Activated T-cell treated with anti-CD3 and anti-CD28 coated beads for 1 hour (primary cell): Measurements from ENCODE around the gene ZBTB34.

ENCODE experiments used
- DNase-seq: peaks from one replicate; pipeline ENCODE4 v3.0.0-alpha.2; 2020; ENCODE audit warnings: low read depth

Gene ZBTB34

GRCh38 chr9:126844085-126844484 lies 16.4 kb upstream of the ZBTB34 start:
- no peak for DNase-seq

- no peak for DNase-seq
Observed at GRCh38 chr9:126847051-126847450, 13.4 kb upstream of the ZBTB34 start.

DNA sequence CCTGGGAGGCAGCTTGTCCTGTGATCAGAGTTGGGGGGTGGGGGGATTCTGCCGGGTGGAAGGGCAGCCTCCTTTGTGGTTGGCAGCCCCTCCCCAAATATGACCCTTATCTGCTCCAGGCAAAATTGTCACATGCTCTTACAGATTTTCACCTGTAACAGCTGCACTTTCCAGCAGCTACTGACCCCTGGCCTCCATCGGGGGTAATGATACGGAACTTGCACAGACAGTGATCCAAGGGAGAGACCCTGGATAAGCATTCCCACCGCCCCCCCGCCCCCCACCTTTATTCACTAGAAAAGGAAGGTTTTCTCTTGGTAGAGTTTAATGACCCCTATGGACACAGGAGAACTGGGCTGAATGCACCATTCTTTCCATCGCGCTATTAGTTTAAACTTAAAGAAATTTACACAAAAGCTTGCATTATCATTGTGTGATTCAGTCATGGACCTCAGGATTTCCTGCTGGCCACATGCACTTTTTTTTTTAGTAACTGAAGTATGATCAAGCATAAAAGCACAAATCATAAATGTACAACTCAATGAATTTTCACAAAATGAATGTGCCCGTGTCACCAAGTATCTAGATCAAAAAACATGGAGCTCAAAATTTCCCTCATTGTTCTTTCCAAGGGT lies 10.7 kb upstream of the ZBTB34 start:
- DNase-seq, result no peak

DNA sequence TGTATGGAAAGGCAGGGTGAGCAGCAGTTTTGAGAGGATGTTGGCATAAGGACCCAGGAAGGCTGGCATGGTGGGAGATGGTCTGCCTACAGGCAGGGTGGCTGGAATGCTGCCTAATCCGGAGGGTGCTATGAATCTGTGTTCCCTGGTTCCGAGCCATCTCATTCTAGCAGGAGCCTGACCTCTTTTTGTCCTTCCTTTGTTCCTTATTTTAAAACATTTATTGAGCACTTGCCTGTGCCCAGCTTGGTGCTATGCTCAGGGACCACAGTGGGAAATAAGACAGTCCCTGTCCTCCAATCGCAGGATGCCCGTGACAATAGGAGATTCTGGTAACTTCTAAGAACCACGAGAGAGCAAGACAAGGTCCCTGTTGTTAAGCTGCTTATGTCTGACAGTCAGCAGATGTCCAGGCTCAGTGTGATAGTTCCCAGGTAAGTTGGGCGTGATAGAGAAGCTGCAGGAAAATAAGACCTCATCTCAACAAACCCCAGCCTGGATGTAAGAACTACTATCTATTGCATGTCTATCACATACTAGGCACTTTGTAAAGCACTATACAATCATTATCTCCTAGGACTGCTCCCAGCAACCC lies 9.1 kb upstream of the ZBTB34 start:
- DNase-seq, result no peak

DNA sequence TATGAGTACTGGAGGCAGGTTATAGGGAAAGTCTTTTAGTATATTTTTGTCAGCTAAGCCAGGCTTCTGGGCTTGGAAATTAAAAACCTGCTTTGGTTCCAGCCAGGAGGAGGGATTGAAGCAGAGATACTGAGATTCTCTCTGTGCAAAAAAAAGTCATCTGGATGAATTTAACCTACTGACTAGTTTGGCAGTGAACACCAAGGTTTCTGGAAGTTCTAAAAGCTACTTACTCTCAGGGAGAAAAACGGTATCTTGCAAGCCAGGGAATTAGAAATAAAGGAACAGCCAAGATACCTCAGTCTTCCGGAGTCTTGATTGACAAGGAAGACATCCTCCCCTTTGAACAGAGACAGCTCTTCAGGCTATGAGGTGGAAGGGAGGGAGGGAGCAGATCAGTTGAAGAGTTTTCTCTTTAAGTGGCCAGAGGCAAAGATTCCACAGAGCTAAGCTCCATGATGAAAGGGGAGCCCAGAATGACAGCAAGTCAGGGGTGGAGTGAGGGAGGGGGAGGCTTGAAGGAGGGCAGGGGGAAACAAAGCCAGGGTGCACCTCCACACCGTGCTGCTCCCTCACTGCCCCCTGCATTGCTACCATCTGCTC lies 8.3 kb upstream of the ZBTB34 start:
- no peak for DNase-seq

DNA sequence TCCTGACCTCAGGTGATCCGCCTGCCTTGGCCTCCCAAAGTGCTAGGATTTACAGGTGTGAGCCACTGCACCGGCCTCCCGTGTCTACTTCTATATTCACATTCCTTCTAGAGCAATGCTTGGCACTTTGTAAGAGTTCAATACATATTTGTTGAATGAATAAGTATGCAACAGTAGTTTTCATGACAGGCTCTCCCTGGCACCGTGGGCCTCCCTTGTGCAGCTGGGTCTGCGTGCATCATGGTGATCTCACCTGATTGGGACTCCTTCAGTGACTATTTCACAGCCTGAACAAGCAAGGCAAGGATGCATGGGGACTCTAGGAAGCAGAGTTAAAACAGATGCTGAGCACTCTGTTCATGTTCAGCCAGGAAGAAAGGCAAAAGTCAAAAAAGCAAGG lies 6.8 kb upstream of the ZBTB34 start:
- no peak for DNase-seq

- no peak for DNase-seq
Observed at GRCh38 chr9:126854734-126855133, 5.7 kb upstream of the ZBTB34 start.

DNA sequence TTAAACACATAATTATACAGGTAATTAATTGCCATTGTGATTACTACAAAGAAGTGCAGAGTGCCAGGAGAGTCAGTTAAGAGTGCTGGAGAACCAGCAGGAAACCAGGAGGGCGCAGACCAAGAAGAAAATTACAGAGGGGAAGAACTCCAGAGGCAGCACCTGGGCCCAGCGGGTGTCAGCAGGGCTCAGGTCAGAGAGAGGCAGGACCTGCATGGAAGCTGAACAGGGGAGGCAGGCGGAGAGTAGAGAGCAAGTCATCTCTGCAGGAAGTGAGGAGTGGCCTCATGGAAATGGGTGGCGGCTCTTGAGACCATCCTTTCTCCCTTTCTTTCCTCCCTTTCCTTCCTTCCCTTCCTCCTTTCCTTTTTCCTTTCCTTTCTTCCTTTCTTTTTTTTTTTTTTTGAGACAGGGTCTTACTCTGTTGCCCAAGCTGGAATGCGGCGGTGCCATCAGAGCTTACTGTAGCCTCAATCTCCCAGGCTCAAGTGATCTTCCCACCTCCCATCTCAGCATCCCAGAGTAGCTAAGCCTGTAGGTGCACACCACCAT lies 4.0 kb upstream of the ZBTB34 start:
- DNase-seq, result no peak

GRCh38 chr9:126857261-126857960 lies 3.0 kb upstream of the ZBTB34 start:
- no peak for DNase-seq

GRCh38 chr9:126859111-126859510 lies 1.3 kb upstream of the ZBTB34 start:
- DNase-seq, result no peak

DNA sequence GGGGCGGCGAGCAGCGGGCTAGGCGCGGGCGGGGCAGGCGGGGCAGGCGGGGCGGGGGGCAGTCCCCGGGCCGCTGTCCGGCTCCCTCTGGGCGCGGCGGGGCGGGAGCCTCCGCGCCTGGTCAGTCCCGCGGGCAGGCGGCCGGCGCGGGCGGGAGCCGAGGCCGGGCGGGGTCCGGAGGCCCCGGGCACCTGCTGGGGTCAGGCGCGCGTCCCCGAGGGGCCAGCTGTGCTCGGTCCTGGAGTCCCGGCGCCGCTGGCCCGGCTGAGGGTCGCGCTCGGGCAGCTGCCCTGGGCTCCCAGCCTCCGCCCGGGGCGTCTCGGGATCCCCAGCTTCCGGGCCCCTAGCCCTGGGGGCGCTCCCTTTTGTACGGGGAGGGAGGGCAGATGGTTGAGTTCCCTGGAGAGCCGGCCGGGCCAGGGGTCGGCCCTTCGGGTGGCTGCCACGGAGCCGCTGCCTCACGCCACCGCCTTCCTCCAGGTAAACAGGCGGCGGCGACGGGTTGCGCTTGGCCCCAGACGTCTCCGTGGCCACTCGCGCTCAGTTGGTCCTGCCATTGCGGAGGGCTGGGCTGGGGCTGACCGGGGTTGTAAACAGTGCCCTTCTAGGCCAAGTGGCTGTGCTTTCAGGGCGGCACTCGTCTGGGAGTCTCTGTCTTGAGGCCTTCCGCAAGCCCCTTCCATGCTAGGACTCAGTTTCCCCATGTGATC lies 473 bp downstream of the ZBTB34 start:
- no peak for DNase-seq

DNA sequence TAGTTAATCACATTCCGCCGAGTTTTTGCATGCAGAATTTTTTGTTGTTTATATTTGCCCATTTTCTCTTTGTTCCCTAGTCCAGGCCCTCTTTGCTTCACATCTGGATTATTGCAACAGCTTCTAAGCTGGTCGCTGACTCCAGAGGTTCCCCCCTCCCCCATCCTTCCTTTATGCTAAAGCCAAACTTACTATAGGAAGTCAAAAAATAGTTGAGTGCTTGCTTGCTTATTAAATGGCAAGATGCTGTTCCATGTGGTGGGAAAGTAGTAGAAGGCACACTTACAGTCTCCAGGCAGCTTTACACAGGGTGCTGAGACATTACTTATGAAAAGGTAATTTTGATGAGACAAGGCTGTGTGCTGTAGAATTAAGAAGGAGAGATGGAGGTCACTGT lies 1.3 kb downstream of the ZBTB34 start:
- no peak for DNase-seq

DNA sequence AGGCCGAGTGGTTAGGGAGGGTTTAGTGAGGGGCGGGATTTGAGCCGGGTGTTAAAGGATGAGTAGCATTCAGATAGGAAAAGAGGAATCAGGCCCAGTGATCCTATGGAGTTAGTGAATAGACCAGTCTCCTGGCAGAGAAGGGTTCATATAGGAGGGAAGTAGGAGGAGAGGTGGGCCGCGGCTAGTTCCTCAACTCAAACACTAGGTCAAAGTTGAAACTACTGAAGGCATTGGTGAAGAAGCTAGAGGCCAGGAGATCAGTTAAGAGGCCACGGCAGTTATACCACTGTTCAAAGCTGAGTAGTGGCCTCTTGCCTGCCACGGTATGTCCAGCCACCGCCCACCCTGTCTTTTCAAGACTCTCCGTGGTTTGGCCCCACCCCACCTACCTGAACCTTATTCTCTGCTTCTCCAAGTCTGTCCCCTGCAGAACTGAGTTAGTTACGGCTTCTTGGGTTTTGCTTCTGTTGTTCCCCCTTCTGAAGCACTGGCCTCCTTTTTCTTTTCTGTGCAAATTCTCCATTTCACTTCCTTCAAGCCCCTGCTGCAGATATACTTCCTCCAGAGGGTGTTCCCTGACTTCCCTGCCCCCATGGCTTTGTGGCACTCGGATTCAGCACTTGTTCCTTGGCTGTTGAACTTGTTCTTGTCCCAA lies 1.8 kb downstream of the ZBTB34 start:
- DNase-seq, result no peak

GRCh38 chr9:126864771-126865170 lies 4.3 kb downstream of the ZBTB34 start:
- DNase-seq, result no peak

DNA sequence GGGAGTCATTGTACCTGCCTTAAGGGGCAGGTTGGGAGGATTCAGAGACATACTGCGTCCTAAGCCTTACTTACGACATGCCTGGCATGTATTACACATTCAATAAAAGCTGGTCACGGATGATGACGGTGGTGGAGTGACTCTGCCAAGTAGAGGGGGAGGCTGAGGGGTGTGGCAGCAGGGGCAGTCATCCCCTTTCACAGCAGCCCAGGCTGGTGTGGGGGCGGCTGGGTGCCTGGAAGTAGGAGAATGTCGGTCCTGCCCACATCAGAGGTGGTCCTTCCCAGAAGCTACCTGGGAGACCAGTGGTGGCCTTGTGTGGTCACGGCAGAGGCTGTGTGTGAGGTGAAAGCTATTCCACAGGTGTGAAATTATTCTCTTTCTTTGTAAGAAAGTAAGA lies 8.9 kb downstream of the ZBTB34 start:
- DNase-seq, result no peak

DNA sequence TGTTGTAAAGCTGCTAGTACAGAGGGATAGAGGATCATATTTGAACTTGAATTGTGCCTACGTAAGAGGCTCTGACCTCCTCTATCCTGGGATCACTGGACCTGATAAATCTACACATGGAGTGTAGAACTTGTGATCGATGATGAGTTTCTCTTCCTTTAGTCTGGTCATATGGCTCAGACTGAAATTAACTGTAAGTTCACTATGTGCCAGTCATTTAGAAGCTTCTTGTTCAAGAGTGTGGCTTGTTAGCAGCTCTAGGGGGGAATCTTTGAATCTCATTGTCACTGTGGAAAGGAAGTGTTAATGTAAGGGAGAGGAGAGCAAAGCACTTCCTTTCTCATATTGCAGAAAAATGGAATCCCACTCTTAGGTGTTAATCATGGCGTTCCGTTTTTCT lies 12.1 kb downstream of the ZBTB34 start:
- no peak for DNase-seq

DNA sequence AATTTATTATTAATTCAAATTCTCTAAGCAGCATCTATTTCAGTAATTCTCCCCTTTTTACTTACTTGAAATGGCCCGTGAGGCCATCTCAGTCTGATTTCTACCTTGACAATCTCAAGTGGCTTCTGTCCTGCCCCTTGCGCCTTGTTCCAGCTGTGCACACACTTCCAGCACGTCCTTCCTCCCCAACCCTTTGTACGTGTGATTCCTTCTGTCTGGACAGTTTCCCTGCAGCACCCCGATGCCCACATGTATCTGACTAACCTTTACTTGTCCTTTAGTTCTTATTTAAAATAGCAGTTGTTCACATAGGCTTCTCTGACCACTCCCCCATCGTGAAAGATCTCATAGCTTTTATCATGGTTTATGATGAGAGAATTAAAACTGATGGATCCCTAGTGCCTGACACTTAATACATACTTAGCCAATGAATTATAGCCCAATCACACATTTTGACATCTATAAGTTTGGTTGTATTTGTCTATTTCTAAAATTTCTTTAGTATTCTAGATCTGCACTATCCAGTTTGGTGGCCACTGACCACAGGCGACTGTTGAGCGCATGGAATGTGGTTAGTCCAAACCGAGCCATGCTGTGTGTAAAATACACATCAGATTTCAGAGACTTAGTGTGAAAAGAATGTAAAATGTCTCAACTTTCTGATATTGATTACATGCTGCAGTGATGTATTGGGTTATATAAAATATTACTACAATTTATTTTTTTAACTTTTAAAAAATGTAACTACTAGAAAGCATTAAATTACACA lies 14.3 kb downstream of the ZBTB34 start:
- DNase-seq, result no peak

GRCh38 chr9:126875756-126876510 lies 15.5 kb downstream of the ZBTB34 start:
- DNase-seq, result no peak

DNA sequence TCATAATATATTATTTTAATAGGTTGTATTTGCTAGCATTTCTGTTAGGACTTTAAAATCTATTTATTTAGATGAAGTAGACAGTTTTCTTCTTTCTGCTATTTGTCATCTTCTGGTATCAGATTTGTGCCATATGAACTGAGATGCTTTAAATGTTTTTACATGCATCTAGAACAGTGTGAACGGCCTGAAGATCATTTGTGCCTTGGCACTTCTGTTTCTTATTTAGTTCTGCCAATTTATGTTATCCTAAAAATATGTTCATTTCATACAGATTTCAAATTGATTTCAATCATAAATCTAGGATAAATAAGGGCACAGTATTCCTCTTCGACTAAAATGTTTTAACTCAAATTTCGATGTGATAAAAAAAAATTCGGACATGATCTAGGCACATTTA lies 16.1 kb downstream of the ZBTB34 start:
- no peak for DNase-seq

DNA sequence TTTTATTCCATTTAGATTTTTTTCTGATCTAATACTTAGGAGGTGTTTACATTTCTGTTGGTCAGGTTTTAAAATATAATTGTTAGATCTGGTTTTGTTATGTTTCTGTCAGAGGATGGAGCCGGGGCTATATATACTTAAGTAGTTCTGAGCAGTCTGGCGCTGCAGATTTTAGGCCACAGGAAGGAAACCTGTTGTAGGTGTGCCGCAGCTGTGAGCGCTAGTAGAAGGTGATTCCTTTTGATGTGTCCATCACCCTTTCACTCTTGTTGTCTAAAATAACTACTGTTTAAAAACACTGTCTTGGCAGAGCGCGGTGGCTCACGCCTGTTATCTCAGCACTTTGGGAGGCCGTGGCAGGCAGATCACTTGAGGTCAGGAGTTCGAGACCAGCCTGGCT lies 17.0 kb downstream of the ZBTB34 start:
- DNase-seq, result no peak
